WTC11 (cell line): Measurements from ENCODE around the gene DPP10. TPM values are rescaled to one million over a fixed set of nuclear protein-coding genes. Genes with fewer than 3 reads are reported as not detected.

Source experiments
- ATAC-seq: fragments of 200-7000 bp; cut with Tn5 transposase; 2 replicates; pipeline ENCODE4 v1.10.0; 2021; ENCODE audit warnings: mild to moderate bottlenecking, moderate library complexity
- CTCF ChIA-PET: fragments of 300-600 bp; sonication (Branson Sonifier 250); formaldehyde crosslinking; loops from one replicate; lab custom pipeline; 2021; ENCODE audit warnings: antibody characterized with exemption; lab: Charles Lee
- POLR2A ChIA-PET: fragments of 350-600 bp; sonication (Branson Sonifier 250); formaldehyde crosslinking; loops from one replicate; lab custom pipeline; 2021; ENCODE audit warnings: antibody characterized with exemption; lab: Charles Lee
- DNase-seq: peaks from one replicate; pipeline ENCODE4 v3.0.0; 2021; ENCODE audit warnings: low spot score
- H3K27ac Mint-ChIP-seq: 2 replicates; pipeline ENCODE4 v1.8.0; 2021; ENCODE audit warnings: mixed read lengths
- H3K27me3 Mint-ChIP-seq: 2 replicates; pipeline ENCODE4 v1.8.0; 2021; ENCODE audit warnings: low read depth, mild to moderate bottlenecking, moderate library complexity, mixed read lengths
- H3K36me3 Mint-ChIP-seq: 2 replicates; pipeline ENCODE4 v1.8.0; 2021; ENCODE audit warnings: mixed read lengths
- H3K4me1 Mint-ChIP-seq: 2 replicates; pipeline ENCODE4 v1.8.0; 2022; ENCODE audit warnings: mixed read lengths
- H3K4me3 Mint-ChIP-seq: 2 replicates; pipeline ENCODE4 v1.8.0; 2021; ENCODE audit warnings: mild to moderate bottlenecking, moderate library complexity, mixed read lengths
- H3K9me3 Mint-ChIP-seq: 2 replicates; pipeline ENCODE4 v1.8.0; 2021; ENCODE audit warnings: mixed read lengths
- AFF4 ChIP-seq: sonication (generic); formaldehyde crosslinking; IDR thresholded peaks from 2 replicates; pipeline ENCODE4 v1.8.1; 2023; ENCODE audit warnings: mild to moderate bottlenecking, missing genetic modification reagents, borderline replicate concordance
- AR ChIP-seq: fragments of 250-450 bp; sonication (Bioruptor Pico); IDR thresholded peaks from 2 replicates; pipeline ENCODE4 v1.9.0; 2021; ENCODE audit warnings: mild to moderate bottlenecking
- CBFB ChIP-seq: sonication (generic); formaldehyde crosslinking; IDR thresholded peaks from 2 replicates; pipeline ENCODE4 v1.8.1; 2022; ENCODE audit warnings: mild to moderate bottlenecking, low read depth, missing genetic modification reagents
- ELF4 ChIP-seq: sonication (generic); formaldehyde crosslinking; IDR thresholded peaks from 2 replicates; pipeline ENCODE4 v1.8.1; 2022; ENCODE audit warnings: low read depth, mild to moderate bottlenecking, moderate library complexity, missing genetic modification reagents
- EMX1 ChIP-seq: fragments of 250-450 bp; sonication (Bioruptor Pico); IDR thresholded peaks from 2 replicates; pipeline ENCODE4 v1.8.0; 2021; ENCODE audit warnings: mild to moderate bottlenecking
- FOXJ3 ChIP-seq: sonication (generic); formaldehyde crosslinking; IDR thresholded peaks from 2 replicates; pipeline ENCODE4 v1.9.0; 2021; ENCODE audit warnings: missing genetic modification reagents, mild to moderate bottlenecking, borderline replicate concordance
- GABPB1 ChIP-seq: sonication (generic); formaldehyde crosslinking; IDR thresholded peaks from 2 replicates; pipeline ENCODE4 v1.8.1; 2023; ENCODE audit warnings: mild to moderate bottlenecking, missing genetic modification reagents
- JAZF1 ChIP-seq: fragments of 250-450 bp; sonication (Bioruptor Pico); IDR thresholded peaks from 2 replicates; pipeline ENCODE4 v1.9.0; 2021; ENCODE audit warnings: moderate library complexity, mild to moderate bottlenecking, inconsistent platforms
- OVOL2 ChIP-seq: fragments of 250-450 bp; sonication (Bioruptor Pico); IDR thresholded peaks from 2 replicates; pipeline ENCODE4 v1.9.0; 2021; ENCODE audit warnings: mild to moderate bottlenecking, borderline replicate concordance
- SP1 ChIP-seq: sonication (generic); formaldehyde crosslinking; conservative IDR thresholded peaks from 2 replicates; pipeline ENCODE4 v1.8.1; 2022; ENCODE audit warnings: missing genetic modification reagents
- TEAD1 ChIP-seq: sonication (generic); formaldehyde crosslinking; IDR thresholded peaks from 2 replicates; pipeline ENCODE4 v1.8.0; 2022; ENCODE audit warnings: mild to moderate bottlenecking, missing genetic modification reagents
- ZBTB21 ChIP-seq: sonication (generic); formaldehyde crosslinking; IDR thresholded peaks from 2 replicates; pipeline ENCODE4 v1.8.1; 2023; ENCODE audit warnings: mild to moderate bottlenecking, missing genetic modification reagents, borderline replicate concordance
- ZNF219 ChIP-seq: sonication (generic); formaldehyde crosslinking; IDR thresholded peaks from 2 replicates; pipeline ENCODE4 v1.8.0; 2023; ENCODE audit warnings: missing genetic modification reagents, mild to moderate bottlenecking, borderline replicate concordance
- ZNF423 ChIP-seq: fragments of 250-450 bp; sonication (Bioruptor Pico); IDR thresholded peaks from 2 replicates; pipeline ENCODE4 v2.1.2; 2022; ENCODE audit warnings: mild to moderate bottlenecking, moderate library complexity
- total RNA-seq: library from RNA; stranded (reverse); gene quantifications from 3 replicates; pipeline ENCODE4 v1.2.3, GENCODE V29; 2021
- TF ChIP-seq, protein P1 (sequence below): sonication (generic); formaldehyde crosslinking; IDR thresholded peaks from 2 replicates; pipeline ENCODE4 v1.8.0; 2022; ENCODE audit warnings: mild to moderate bottlenecking, missing genetic modification reagents

The DPP10 gene
- total RNA-seq, 1 experiment from 2014 or later, result 4.0 TPM

- Mint-ChIP-seq H3K4me3 (no peak overlapping the region), H3K27me3 (no peaks in the 10 kb centered on the region; the same call in 1 of the 2 replicates), H3K4me1 (peaks cover 13% of the 10 kb centered on the region), H3K27ac (no peak overlapping the region), H3K36me3 (peaks cover 3% of the 10 kb centered on the region), H3K9me3 (peaks cover 21% of the 10 kb centered on the region)
- TF ChIP-seq SP1 (CRISPR knock-in tag) (no peak), EMX1 (no peak), GABPB1 (no peak)
- no peak for DNase-seq
- POLR2A ChIA-PET, result no interaction called here
- ATAC-seq, result no peak
- CTCF ChIA-PET, result no interaction called here
Measured at GRCh38 chr2:115297056-115297455, 854.6 kb downstream of the DPP10 start.

DNA sequence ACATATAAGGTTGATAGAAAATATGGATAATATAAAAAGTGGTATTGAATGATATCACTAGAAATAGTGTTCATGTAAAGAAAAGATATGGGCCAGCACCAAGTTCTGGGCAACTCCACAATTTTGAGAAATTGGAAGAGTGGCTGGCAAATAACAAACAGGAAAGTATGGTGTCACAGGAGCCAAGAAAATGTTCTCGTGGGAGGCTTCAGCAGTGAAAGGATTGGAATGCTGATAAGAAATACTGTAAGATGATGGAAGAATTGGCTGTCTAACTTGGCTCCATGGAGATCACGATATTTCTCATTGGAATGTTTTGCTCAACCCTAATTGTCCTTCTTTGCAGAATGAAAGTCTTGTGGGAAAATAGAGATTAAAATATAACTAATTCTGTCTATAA lies 856.8 kb downstream of the DPP10 start:
- no peak for ATAC-seq

More for the DNA sequence above, 856.8 kb downstream of the DPP10 start:
- Mint-ChIP-seq H3K27me3 (no peaks in the 10 kb centered on the region; the same call in 1 of the 2 replicates), H3K4me1 (peaks cover 8% of the 10 kb centered on the region), H3K9me3 (peaks cover 21% of the 10 kb centered on the region), H3K36me3 (peaks cover 3% of the 10 kb centered on the region), H3K27ac (no peak overlapping the region), H3K4me3 (no peak overlapping the region)
- CTCF ChIA-PET, result no interaction called here
- no peak for TF ChIP-seq GABPB1
- no peak for TF ChIP-seq JAZF1 (CRISPR knock-in tag)
- TF ChIP-seq ELF4 (CRISPR knock-in tag), result no peak
- TF ChIP-seq AFF4 (CRISPR knock-in tag), result no peak
- no peak for TF ChIP-seq FOXJ3 (CRISPR knock-in tag)
- no peak for TF ChIP-seq CBFB (CRISPR knock-in tag)
- no peak for TF ChIP-seq ZNF423 (CRISPR knock-in tag)
- TF ChIP-seq OVOL2 (CRISPR knock-in tag), result no peak
- no peak for TF ChIP-seq AR
- no peak for TF ChIP-seq ZNF219 (CRISPR knock-in tag)
- no peak for TF ChIP-seq ZBTB21 (CRISPR knock-in tag)
- TF ChIP-seq TEAD1 (CRISPR knock-in tag), result no peak
- TF ChIP-seq, protein P1, sequence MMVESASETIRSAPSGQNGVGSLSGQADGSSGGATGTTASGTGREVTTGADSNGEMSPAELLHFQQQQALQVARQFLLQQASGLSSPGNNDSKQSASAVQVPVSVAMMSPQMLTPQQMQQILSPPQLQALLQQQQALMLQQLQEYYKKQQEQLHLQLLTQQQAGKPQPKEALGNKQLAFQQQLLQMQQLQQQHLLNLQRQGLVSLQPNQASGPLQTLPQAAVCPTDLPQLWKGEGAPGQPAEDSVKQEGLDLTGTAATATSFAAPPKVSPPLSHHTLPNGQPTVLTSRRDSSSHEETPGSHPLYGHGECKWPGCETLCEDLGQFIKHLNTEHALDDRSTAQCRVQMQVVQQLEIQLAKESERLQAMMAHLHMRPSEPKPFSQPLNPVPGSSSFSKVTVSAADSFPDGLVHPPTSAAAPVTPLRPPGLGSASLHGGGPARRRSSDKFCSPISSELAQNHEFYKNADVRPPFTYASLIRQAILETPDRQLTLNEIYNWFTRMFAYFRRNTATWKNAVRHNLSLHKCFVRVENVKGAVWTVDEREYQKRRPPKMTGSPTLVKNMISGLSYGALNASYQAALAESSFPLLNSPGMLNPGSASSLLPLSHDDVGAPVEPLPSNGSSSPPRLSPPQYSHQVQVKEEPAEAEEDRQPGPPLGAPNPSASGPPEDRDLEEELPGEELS (CRISPR knock-in tag), result no peak
- POLR2A ChIA-PET, result no interaction called here
- DNase-seq, result no peak
